DND-41 (cell line): ENCODE results near the gene ATP6V1G3.

Experiments used
- CTCF ChIP-seq: IDR thresholded peaks from 2 replicates; pipeline ENCODE4 v1.5.1; 2012; ENCODE audit warnings: borderline replicate concordance, low read length, moderate library complexity, mild to moderate bottlenecking; ENCODE audit not compliant: poor library complexity, severe bottlenecking; ENCODE audit errors: extremely low read depth
- EZH2 ChIP-seq: IDR thresholded peaks from 3 replicates; pipeline ENCODE4 v1.6.1; 2012; ENCODE audit warnings: borderline replicate concordance, low read depth, mild to moderate bottlenecking, moderate library complexity, low read length, inconsistent platforms; ENCODE audit not compliant: severe bottlenecking

GRCh38 chr1:198498103-198498385 is 42.4 kb downstream of the ATP6V1G3 start:
- TF ChIP-seq CTCF, result no peak
- no peak for TF ChIP-seq EZH2
